HG03097 (cell line): ENCODE measurements around the gene RGS7BP.

ENCODE experiments used
- ATAC-seq: cut with Tn5 transposase; IDR thresholded peaks from one replicate; pipeline ENCODE4 v1.9.1; 2021; ENCODE audit not compliant: unreplicated experiment, low FRiP score

RGS7BP gene

GRCh38 chr5:64628901-64629300 lies 123.1 kb downstream of the RGS7BP start:
- ATAC-seq = no peak

GRCh38 chr5:64629841-64630240 lies 124.0 kb downstream of the RGS7BP start:
- no peak for ATAC-seq

GRCh38 chr5:64632251-64632650 lies 126.4 kb downstream of the RGS7BP start:
- no peak for ATAC-seq

- ATAC-seq = no peak
Observed at GRCh38 chr5:64634997-64635686, 129.3 kb downstream of the RGS7BP start.

- no peak for ATAC-seq
Observed at GRCh38 chr5:64637144-64637543, 131.3 kb downstream of the RGS7BP start.

- no peak for ATAC-seq
Observed at GRCh38 chr5:64637837-64638443, 132.1 kb downstream of the RGS7BP start.

GRCh38 chr5:64644831-64645230 lies 139.0 kb downstream of the RGS7BP start:
- no peak for ATAC-seq

GRCh38 chr5:64646169-64646568 lies 140.4 kb downstream of the RGS7BP start:
- no peak for ATAC-seq

- no peak for ATAC-seq
Observed at GRCh38 chr5:64649512-64649911, 143.7 kb downstream of the RGS7BP start.

GRCh38 chr5:64653766-64654560 lies 148.1 kb downstream of the RGS7BP start:
- ATAC-seq = no peak

GRCh38 chr5:64654561-64654938 lies 148.7 kb downstream of the RGS7BP start:
- no peak for ATAC-seq

- ATAC-seq = no peak
Observed at GRCh38 chr5:64655596-64655995, 149.8 kb downstream of the RGS7BP start.

- no peak for ATAC-seq
Observed at GRCh38 chr5:64659289-64659688, 153.5 kb downstream of the RGS7BP start.
